ENCODE results near the gene ASCL5.

The ASCL5 gene

GRCh38 chr1:201126832-201127754 lies at the start of gene ASCL5:
ASCL5 (minus strand) TSS chr1:201127184; CDS start chr1:201115372, 11,812 bp downstream.
- DNase-seq (ENCODE audit: low spot score in 2 of 2) (no peak), ATAC-seq (replicated peaks; ENCODE audit: extremely low read depth, poor library complexity, severe bottlenecking) (no peak)
- Mint-ChIP-seq H3K27ac (ENCODE audit: low read depth) (no peak within 1 kb of the TSS), H3K27me3 (peaks cover 44% of the 10 kb centered on the region), H3K36me3 (ENCODE audit: insufficient read depth) (peaks cover 2% of the 10 kb centered on the region), H3K4me3 (no peak within 1 kb of the TSS), H3K4me1 (no peaks in the 10 kb centered on the region), H3K9me3 (no peaks in the 10 kb centered on the region)

GRCh38 chr1:201175820-201176500 lies 49.0 kb upstream of the ASCL5 start:
- H3K36me3 Mint-ChIP-seq (ENCODE audit: insufficient read depth): peaks cover 4% of the 10 kb centered on the region
- peaks cover 31% of the 10 kb centered on the region for H3K27me3 Mint-ChIP-seq
- no peak for DNase-seq (ENCODE audit: low spot score in 2 of 2)
- no peak for ATAC-seq (replicated peaks; ENCODE audit: extremely low read depth, poor library complexity, severe bottlenecking)
- peaks cover 9% of the 10 kb centered on the region for H3K4me1 Mint-ChIP-seq
- no peak overlapping the region for H3K27ac Mint-ChIP-seq (ENCODE audit: low read depth)
- H3K4me3 Mint-ChIP-seq: no peak overlapping the region
- H3K9me3 Mint-ChIP-seq: peaks cover 11% of the 10 kb centered on the region

- Mint-ChIP-seq H3K27me3 (peaks cover 20% of the 10 kb centered on the region), H3K9me3 (peaks cover 4% of the 10 kb centered on the region), H3K4me1 (peaks cover 18% of the 10 kb centered on the region), H3K27ac (ENCODE audit: low read depth) (no peak overlapping the region), H3K36me3 (ENCODE audit: insufficient read depth) (peaks cover 6% of the 10 kb centered on the region), H3K4me3 (no peak overlapping the region)
- DNase-seq (ENCODE audit: low spot score in 2 of 2) (no peak), ATAC-seq (replicated peaks; ENCODE audit: extremely low read depth, poor library complexity, severe bottlenecking) (no peak)
These were observed 46.8 kb upstream of the ASCL5 start for GRCh38 chr1:201173736-201174135.

- Mint-ChIP-seq H3K4me1 (peaks cover 18% of the 10 kb centered on the region), H3K9me3 (no peaks in the 10 kb centered on the region), H3K27me3 (peaks cover 14% of the 10 kb centered on the region), H3K4me3 (peak overlapping the region; percentile 3), H3K36me3 (ENCODE audit: insufficient read depth) (peaks cover 6% of the 10 kb centered on the region), H3K27ac (ENCODE audit: low read depth) (no peak overlapping the region)
- DNase-seq (ENCODE audit: low spot score in 2 of 2) (no peak), ATAC-seq (replicated peaks; ENCODE audit: extremely low read depth, poor library complexity, severe bottlenecking) (no peak)
These were observed 46.1 kb upstream of the ASCL5 start for GRCh38 chr1:201172999-201173610.

- no peak for ATAC-seq (replicated peaks; ENCODE audit: extremely low read depth, poor library complexity, severe bottlenecking)
- DNase-seq (ENCODE audit: low spot score in 2 of 2): no peak
- Mint-ChIP-seq H3K4me3 (no peak overlapping the region), H3K36me3 (ENCODE audit: insufficient read depth) (peaks cover 6% of the 10 kb centered on the region), H3K9me3 (no peaks in the 10 kb centered on the region), H3K27me3 (peaks cover 6% of the 10 kb centered on the region), H3K27ac (ENCODE audit: low read depth) (peak overlapping the region; percentile 88), H3K4me1 (peaks cover 18% of the 10 kb centered on the region)
These were observed 45.3 kb upstream of the ASCL5 start for GRCh38 chr1:201172326-201172725.

- Mint-ChIP-seq H3K36me3 (ENCODE audit: insufficient read depth) (peaks cover 6% of the 10 kb centered on the region), H3K27me3 (no peaks in the 10 kb centered on the region), H3K4me3 (peak overlapping the region; percentile 85), H3K9me3 (no peaks in the 10 kb centered on the region), H3K27ac (ENCODE audit: low read depth) (peak overlapping the region; percentile 88), H3K4me1 (peaks cover 18% of the 10 kb centered on the region)
- DNase-seq (ENCODE audit: low spot score in 2 of 2): peak; percentile 25 to 64
- ATAC-seq (replicated peaks; ENCODE audit: extremely low read depth, poor library complexity, severe bottlenecking): peak; percentile 71
These were observed 44.4 kb upstream of the ASCL5 start for GRCh38 chr1:201171063-201172036.

GRCh38 chr1:201170533-201171062 lies 43.6 kb upstream of the ASCL5 start:
- H3K4me1 Mint-ChIP-seq: peaks cover 18% of the 10 kb centered on the region

GRCh38 chr1:201169971-201170532 lies 43.1 kb upstream of the ASCL5 start:
- H3K4me1 Mint-ChIP-seq: peaks cover 18% of the 10 kb centered on the region
- peak overlapping the region; percentile 88 for H3K27ac Mint-ChIP-seq (ENCODE audit: low read depth)
- peak overlapping the region; percentile 85 for H3K4me3 Mint-ChIP-seq
- H3K36me3 Mint-ChIP-seq (ENCODE audit: insufficient read depth): peaks cover 6% of the 10 kb centered on the region
- no peak for DNase-seq (ENCODE audit: low spot score in 2 of 2)
- no peaks in the 10 kb centered on the region for H3K9me3 Mint-ChIP-seq
- ATAC-seq (replicated peaks; ENCODE audit: extremely low read depth, poor library complexity, severe bottlenecking): no peak
- H3K27me3 Mint-ChIP-seq: no peaks in the 10 kb centered on the region

More at GRCh38 chr1:201170533-201171062, 43.6 kb upstream of the ASCL5 start:
- peak; percentile 55 to 74 for DNase-seq (ENCODE audit: low spot score in 2 of 2)
- Mint-ChIP-seq H3K36me3 (ENCODE audit: insufficient read depth) (peaks cover 6% of the 10 kb centered on the region), H3K27ac (ENCODE audit: low read depth) (peak overlapping the region; percentile 88), H3K9me3 (no peaks in the 10 kb centered on the region), H3K27me3 (no peaks in the 10 kb centered on the region), H3K4me3 (peak overlapping the region; percentile 85)
- peak; percentile 80 for ATAC-seq (replicated peaks; ENCODE audit: extremely low read depth, poor library complexity, severe bottlenecking)

GRCh38 chr1:201169203-201169602 lies 42.2 kb upstream of the ASCL5 start:
- no peak for ATAC-seq (replicated peaks; ENCODE audit: extremely low read depth, poor library complexity, severe bottlenecking)
- no peaks in the 10 kb centered on the region for H3K27me3 Mint-ChIP-seq
- H3K4me3 Mint-ChIP-seq: no peak overlapping the region

GRCh38 chr1:201167041-201167991 lies 40.3 kb upstream of the ASCL5 start:
- Mint-ChIP-seq H3K4me3 (no peak overlapping the region), H3K9me3 (no peaks in the 10 kb centered on the region), H3K27ac (ENCODE audit: low read depth) (no peak overlapping the region), H3K4me1 (peaks cover 18% of the 10 kb centered on the region), H3K36me3 (ENCODE audit: insufficient read depth) (peaks cover 6% of the 10 kb centered on the region), H3K27me3 (no peaks in the 10 kb centered on the region)
- DNase-seq (ENCODE audit: low spot score in 2 of 2): no peak
- no peak for ATAC-seq (replicated peaks; ENCODE audit: extremely low read depth, poor library complexity, severe bottlenecking)

More at GRCh38 chr1:201169203-201169602, 42.2 kb upstream of the ASCL5 start:
- H3K9me3 Mint-ChIP-seq: no peaks in the 10 kb centered on the region
- H3K36me3 Mint-ChIP-seq (ENCODE audit: insufficient read depth): peaks cover 6% of the 10 kb centered on the region
- no peak for DNase-seq (ENCODE audit: low spot score in 2 of 2)
- H3K4me1 Mint-ChIP-seq: peaks cover 18% of the 10 kb centered on the region
- H3K27ac Mint-ChIP-seq (ENCODE audit: low read depth): no peak overlapping the region

Data from central memory CD8-positive, alpha-beta T cell (primary cell).